Mesenchymal stem cell (in vitro differentiated cells and primary cell): ENCODE data around the gene COL4A4.

Source experiments
- DNase-seq: peaks from one replicate; pipeline ENCODE4 v3.0.0-alpha.2; 2013
- H2AFZ ChIP-seq: one replicate; pipeline ENCODE4 v1.6.1; 2013; ENCODE audit warnings: low read depth, mild to moderate bottlenecking, control low read depth, inconsistent platforms, low read length, moderate library complexity
- H2AK5ac ChIP-seq: 2 replicates; pipeline ENCODE4 v1.6.1; 2013; ENCODE audit warnings: low read length, moderate library complexity, mild to moderate bottlenecking, inconsistent platforms; ENCODE audit not compliant: severe bottlenecking
- H2BK120ac ChIP-seq: one replicate; pipeline ENCODE4 v1.6.1; 2013; ENCODE audit warnings: low read depth, mild to moderate bottlenecking, inconsistent platforms, low read length, moderate library complexity
- H2BK12ac ChIP-seq, 2 experiments: one replicate each; pipeline ENCODE4 v1.6.1; 2013; ENCODE audit warnings: inconsistent platforms in 2 of 2, low read length in 2 of 2, mild to moderate bottlenecking in 2 of 2, moderate library complexity in 2 of 2, control low read depth in 1 of 2
- H2BK15ac ChIP-seq: one replicate; pipeline ENCODE4 v1.6.1; 2013; ENCODE audit warnings: mild to moderate bottlenecking, low read depth, inconsistent platforms; ENCODE audit not compliant: poor library complexity, severe bottlenecking
- H2BK5ac ChIP-seq: 2 replicates; pipeline ENCODE4 v1.6.1; 2013; ENCODE audit warnings: low read depth, mild to moderate bottlenecking, low read length, control low read depth, inconsistent platforms; ENCODE audit not compliant: poor library complexity, severe bottlenecking
- H3K14ac ChIP-seq, 2 experiments: one replicate each; pipeline ENCODE4 v1.6.1; 2013; ENCODE audit warnings: inconsistent platforms in 2 of 2, low read length in 2 of 2, control low read depth in 1 of 2, mild to moderate bottlenecking in 1 of 2, moderate library complexity in 1 of 2
- H3K18ac ChIP-seq, 2 experiments: one replicate each; pipeline ENCODE4 v1.6.1; 2013; ENCODE audit warnings: inconsistent platforms in 2 of 2, low read length in 2 of 2, control low read depth in 1 of 2, low read depth in 1 of 2, mild to moderate bottlenecking in 1 of 2
- H3K23ac ChIP-seq, 2 experiments: one replicate each; pipeline ENCODE4 v1.6.1; 2013; ENCODE audit warnings: inconsistent platforms in 2 of 2, low read length in 2 of 2, mild to moderate bottlenecking in 2 of 2, moderate library complexity in 2 of 2, control low read depth in 1 of 2
- H3K27ac ChIP-seq: 2 replicates; pipeline ENCODE4 v1.5.1; 2013; ENCODE audit warnings: mild to moderate bottlenecking, moderate library complexity, low read length, control low read depth, inconsistent platforms; ENCODE audit not compliant: poor library complexity, severe bottlenecking
- H3K27me3 ChIP-seq, 2 experiments: 2 replicates each; pipeline versions ENCODE4 v1.6.1 to v1.7.0; 2013; ENCODE audit warnings: low read length in 2 of 2, mild to moderate bottlenecking in 2 of 2, moderate library complexity in 2 of 2, control low read depth in 1 of 2, inconsistent platforms in 1 of 2; ENCODE audit not compliant: control insufficient read depth in 1 of 2, insufficient read depth in 1 of 2
- H3K36me3 ChIP-seq, 2 experiments: 2 replicates each; pipeline versions ENCODE4 v1.6.1 to v1.7.0; 2013; ENCODE audit warnings: low read length in 2 of 2, control low read depth in 1 of 2, inconsistent platforms in 1 of 2, low read depth in 1 of 2, mild to moderate bottlenecking in 1 of 2; ENCODE audit not compliant: insufficient read depth in 2 of 2, control insufficient read depth in 1 of 2
- H3K4ac ChIP-seq, 2 experiments: one replicate each; pipeline ENCODE4 v1.6.1; 2013; ENCODE audit warnings: inconsistent platforms in 2 of 2, low read length in 2 of 2, mild to moderate bottlenecking in 2 of 2, moderate library complexity in 2 of 2, control low read depth in 1 of 2, low read depth in 1 of 2
- H3K4me1 ChIP-seq: 2 replicates; pipeline ENCODE4 v1.6.1; 2013; ENCODE audit warnings: low read depth, low read length, control low read depth; ENCODE audit not compliant: control insufficient read depth, insufficient read depth
- H3K4me2 ChIP-seq: 2 replicates; pipeline ENCODE4 v1.6.1; 2013; ENCODE audit warnings: low read length, mild to moderate bottlenecking, inconsistent platforms; ENCODE audit not compliant: poor library complexity, severe bottlenecking
- H3K4me3 ChIP-seq, 2 experiments: 2 replicates each; pipeline versions ENCODE4 v1.5.1 to v1.7.0; 2013; ENCODE audit warnings: low read length in 2 of 2, mild to moderate bottlenecking in 2 of 2, control low read depth in 1 of 2, low read depth in 1 of 2; ENCODE audit not compliant: insufficient read depth in 1 of 2
- H3K79me1 ChIP-seq: replicated peaks from 2 replicates; pipeline ENCODE4 v1.6.1; 2013; ENCODE audit warnings: mild to moderate bottlenecking, control low read depth, low read length, inconsistent platforms; ENCODE audit not compliant: poor library complexity, severe bottlenecking
- H3K9ac ChIP-seq: 2 replicates; pipeline ENCODE4 v1.7.0; 2013; ENCODE audit warnings: mild to moderate bottlenecking, low read length, moderate library complexity
- H3K9me3 ChIP-seq: 2 replicates; pipeline ENCODE4 v1.7.0; 2013; ENCODE audit warnings: mild to moderate bottlenecking, low read length; ENCODE audit not compliant: control insufficient read depth
- H4K8ac ChIP-seq: one replicate; pipeline ENCODE4 v1.6.1; 2013; ENCODE audit warnings: inconsistent platforms, mild to moderate bottlenecking, low read length, moderate library complexity
- H4K91ac ChIP-seq: one replicate; pipeline ENCODE4 v1.6.1; 2013; ENCODE audit warnings: mild to moderate bottlenecking, low read length, inconsistent platforms
- WGBS: methylation state at CpG from one replicate; pipeline ENCODE4 v1.1.7; 2013; ENCODE audit warnings: mixed read lengths; 5-methylcytosine and 5-hydroxymethylcytosine counted together

The COL4A4 gene

GRCh38 chr2:226963528-226963927, 200.5 kb downstream of the COL4A4 start:
- Histone ChIP-seq H3K14ac (no peak overlapping the region), H3K27me3 (no peaks in the 10 kb centered on the region), H3K27ac (peak overlapping the region; percentile 40), H2BK12ac (no peak overlapping the region), H4K91ac (no peak overlapping the region), H2BK5ac (no peak overlapping the region), H3K4me2 (no peak overlapping the region), H2AFZ (no peak overlapping the region), H2BK15ac (no peak overlapping the region), H3K9me3 (no peaks in the 10 kb centered on the region), H3K36me3 (no peaks in the 10 kb centered on the region), H3K18ac (no peak overlapping the region), H2BK120ac (no peak overlapping the region), H3K4ac (no peak overlapping the region), H3K4me3 (no peak overlapping the region), H3K9ac (no peak overlapping the region), H3K4me1 (no peaks in the 10 kb centered on the region), H2AK5ac (no peak overlapping the region), H3K79me1 (no peaks in the 10 kb centered on the region), H4K8ac (no peak overlapping the region), H3K23ac (no peak overlapping the region)
- WGBS: 11% methylated on average over 1 of the region's 1 CpG
- DNase-seq: peak; percentile 36

GRCh38 chr2:226962176-226962773, 201.7 kb downstream of the COL4A4 start:
- no peak overlapping the region for H2AFZ ChIP-seq
- H3K27me3 ChIP-seq: no peaks in the 10 kb centered on the region
- H4K91ac ChIP-seq: no peak overlapping the region
- H3K9me3 ChIP-seq: no peaks in the 10 kb centered on the region
- no CpG with 5 or more reads among the region's 3 CpGs for WGBS
- no peak overlapping the region for H3K4me3 ChIP-seq
- H3K4me2 ChIP-seq: no peak overlapping the region
- no peak overlapping the region for H3K18ac ChIP-seq
- H2BK12ac ChIP-seq: no peak overlapping the region
- H2BK5ac ChIP-seq: no peak overlapping the region
- no peak overlapping the region for H2BK15ac ChIP-seq
- H3K79me1 ChIP-seq: no peaks in the 10 kb centered on the region
- DNase-seq: no peak
- no peak overlapping the region for H3K27ac ChIP-seq
- no peak overlapping the region for H2AK5ac ChIP-seq
- H4K8ac ChIP-seq: no peak overlapping the region
- no peak overlapping the region for H3K9ac ChIP-seq
- H3K4me1 ChIP-seq: no peaks in the 10 kb centered on the region
- no peak overlapping the region for H3K4ac ChIP-seq
- no peak overlapping the region for H3K23ac ChIP-seq
- H2BK120ac ChIP-seq: no peak overlapping the region
- no peaks in the 10 kb centered on the region for H3K36me3 ChIP-seq
- no peak overlapping the region for H3K14ac ChIP-seq

GRCh38 chr2:226959418-226959817, 204.6 kb downstream of the COL4A4 start:
- Histone ChIP-seq H2AFZ (no peak overlapping the region), H3K9ac (no peak overlapping the region), H4K8ac (no peak overlapping the region), H3K4me2 (no peak overlapping the region), H4K91ac (no peak overlapping the region), H3K4ac (no peak overlapping the region), H2BK15ac (no peak overlapping the region), H3K27me3 (no peaks in the 10 kb centered on the region), H3K27ac (no peak overlapping the region), H3K4me3 (no peak overlapping the region), H3K18ac (no peak overlapping the region), H3K36me3 (no peaks in the 10 kb centered on the region), H2BK120ac (no peak overlapping the region), H2BK12ac (no peak overlapping the region), H3K9me3 (no peaks in the 10 kb centered on the region), H3K14ac (no peak overlapping the region), H2AK5ac (no peak overlapping the region), H3K79me1 (no peaks in the 10 kb centered on the region), H3K23ac (no peak overlapping the region), H3K4me1 (no peaks in the 10 kb centered on the region), H2BK5ac (no peak overlapping the region)
- no peak for DNase-seq
- no CpG with 5 or more reads among the region's 1 CpG for WGBS

- Histone ChIP-seq H2BK12ac (peak overlapping the region in 1 of 2 experiments; percentile 19), H4K8ac (no peak overlapping the region), H3K18ac (no peak overlapping the region), H3K36me3 (no peaks in the 10 kb centered on the region), H2BK5ac (no peak overlapping the region), H4K91ac (no peak overlapping the region), H3K4me1 (no peaks in the 10 kb centered on the region), H3K4me3 (no peak overlapping the region), H3K14ac (no peak overlapping the region), H3K4me2 (no peak overlapping the region), H3K27me3 (no peaks in the 10 kb centered on the region), H3K4ac (no peak overlapping the region), H3K9ac (no peak overlapping the region), H3K9me3 (no peaks in the 10 kb centered on the region), H3K27ac (no peak overlapping the region), H2BK15ac (no peak overlapping the region), H2BK120ac (no peak overlapping the region), H3K23ac (no peak overlapping the region), H3K79me1 (peaks cover 3% of the 10 kb centered on the region), H2AFZ (no peak overlapping the region), H2AK5ac (no peak overlapping the region)
- no peak for DNase-seq
- 43% methylated on average over 1 of the region's 1 CpG for WGBS
Measured at GRCh38 chr2:226956659-226957058, 207.3 kb downstream of the COL4A4 start.
